ENCODE data around the gene AFAP1. TPM values are rescaled to one million over a fixed set of nuclear protein-coding genes. Genes with fewer than 3 reads are reported as not detected.

Gene AFAP1
- total and polyA plus RNA-seq, 2 donors (not counting 1 experiment from before 2014, with no cell fraction given), result 0.03 to 0.44 TPM

DNA sequence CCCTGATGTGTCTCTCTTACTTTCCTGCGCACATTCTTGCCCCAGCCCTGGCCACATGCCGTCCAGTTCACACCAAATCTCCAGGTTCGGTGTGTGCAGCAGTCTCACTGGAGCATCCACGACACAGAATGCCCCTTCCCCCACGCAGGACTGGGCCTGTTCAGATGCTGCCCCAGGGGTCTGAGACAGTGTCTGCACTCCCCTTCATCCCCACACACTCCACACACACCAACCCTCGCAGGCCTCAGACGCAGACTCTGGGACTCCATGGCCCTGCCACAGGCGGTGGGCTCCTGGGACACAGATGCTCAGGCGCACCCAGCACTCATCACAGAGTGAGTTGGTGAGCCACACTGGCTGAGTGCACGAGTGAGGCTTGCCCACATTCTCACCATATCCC lies 83.9 kb downstream of the AFAP1 start:
- Histone ChIP-seq H3K27ac (ENCODE audit: low read length in 2 of 2) (no peak overlapping the region), H4K20me1 (ENCODE audit: control insufficient read depth, insufficient read depth, low read length, poor library complexity, severe bottlenecking) (no peaks in the 10 kb centered on the region), H3K27me3 (replicated peaks in 1 of 4; ENCODE audit: control extremely low read depth in 1 of 4, control insufficient read depth in 3 of 4, insufficient read depth in 4 of 4, low read length in 3 of 4) (no peaks in the 10 kb centered on the region), H3K4me2 (replicated peaks; ENCODE audit: low read depth, low read length, poor library complexity, severe bottlenecking) (no peak overlapping the region), H3K9ac (ENCODE audit: low read length) (no peak overlapping the region), H3K36me3 (replicated peaks in 1 of 2; ENCODE audit: control extremely low read depth in 1 of 2, control insufficient read depth in 1 of 2, extremely low read depth in 1 of 2, insufficient read depth in 2 of 2, low read length in 1 of 2) (no peaks in the 10 kb centered on the region), H3K9me3 (ENCODE audit: control extremely low read depth in 1 of 3, control insufficient read depth in 2 of 3, insufficient read depth in 1 of 3, low read length in 2 of 3) (no peaks in the 10 kb centered on the region), H3K4me1 (ENCODE audit: control insufficient read depth in 2 of 2, insufficient read depth in 2 of 2, low read length in 2 of 2) (no peaks in the 10 kb centered on the region), H3K79me2 (ENCODE audit: control insufficient read depth, insufficient read depth, low read length) (no peaks in the 10 kb centered on the region), H3K4me3 (ENCODE audit: control extremely low read depth in 1 of 5, extremely low read depth in 1 of 5, insufficient read depth in 1 of 5, low read depth in 2 of 5, low read length in 4 of 5) (no peak overlapping the region), H2AFZ (ENCODE audit: insufficient read depth, low read depth, low read length, poor library complexity, severe bottlenecking) (no peak overlapping the region)
- DNase-seq, result no peak
- no peaks in the 10 kb centered on the region for H3K9me3 Mint-ChIP-seq (ENCODE audit: insufficient read depth)
- CTCF ChIA-PET, result no interaction called here
- H3K27ac Mint-ChIP-seq, result no peak overlapping the region
- POLR2A ChIA-PET, result no interaction called here
- ATAC-seq (ENCODE audit: low read depth), result no peak
- intact Hi-C loops (cut with micrococcal nuclease), result no loop called here
- TF ChIP-seq, protein P1, sequence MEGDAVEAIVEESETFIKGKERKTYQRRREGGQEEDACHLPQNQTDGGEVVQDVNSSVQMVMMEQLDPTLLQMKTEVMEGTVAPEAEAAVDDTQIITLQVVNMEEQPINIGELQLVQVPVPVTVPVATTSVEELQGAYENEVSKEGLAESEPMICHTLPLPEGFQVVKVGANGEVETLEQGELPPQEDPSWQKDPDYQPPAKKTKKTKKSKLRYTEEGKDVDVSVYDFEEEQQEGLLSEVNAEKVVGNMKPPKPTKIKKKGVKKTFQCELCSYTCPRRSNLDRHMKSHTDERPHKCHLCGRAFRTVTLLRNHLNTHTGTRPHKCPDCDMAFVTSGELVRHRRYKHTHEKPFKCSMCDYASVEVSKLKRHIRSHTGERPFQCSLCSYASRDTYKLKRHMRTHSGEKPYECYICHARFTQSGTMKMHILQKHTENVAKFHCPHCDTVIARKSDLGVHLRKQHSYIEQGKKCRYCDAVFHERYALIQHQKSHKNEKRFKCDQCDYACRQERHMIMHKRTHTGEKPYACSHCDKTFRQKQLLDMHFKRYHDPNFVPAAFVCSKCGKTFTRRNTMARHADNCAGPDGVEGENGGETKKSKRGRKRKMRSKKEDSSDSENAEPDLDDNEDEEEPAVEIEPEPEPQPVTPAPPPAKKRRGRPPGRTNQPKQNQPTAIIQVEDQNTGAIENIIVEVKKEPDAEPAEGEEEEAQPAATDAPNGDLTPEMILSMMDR (IDR thresholded peaks at IDR 0.05), result no peak
- TF ChIP-seq EZH2 (IDR thresholded peaks at IDR 0.05; ENCODE audit: borderline replicate concordance, insufficient read depth, low read depth, low read length, poor library complexity, severe bottlenecking), result no peak
- H3K27me3 Mint-ChIP-seq, result peaks cover 42% of the 10 kb centered on the region
- 97% methylated on average over 8 of the region's 10 CpGs for WGBS (ENCODE audit: insufficient coverage)
- H3K4me3 Mint-ChIP-seq, result no peak overlapping the region
- no peaks in the 10 kb centered on the region for H3K4me1 Mint-ChIP-seq

DNA sequence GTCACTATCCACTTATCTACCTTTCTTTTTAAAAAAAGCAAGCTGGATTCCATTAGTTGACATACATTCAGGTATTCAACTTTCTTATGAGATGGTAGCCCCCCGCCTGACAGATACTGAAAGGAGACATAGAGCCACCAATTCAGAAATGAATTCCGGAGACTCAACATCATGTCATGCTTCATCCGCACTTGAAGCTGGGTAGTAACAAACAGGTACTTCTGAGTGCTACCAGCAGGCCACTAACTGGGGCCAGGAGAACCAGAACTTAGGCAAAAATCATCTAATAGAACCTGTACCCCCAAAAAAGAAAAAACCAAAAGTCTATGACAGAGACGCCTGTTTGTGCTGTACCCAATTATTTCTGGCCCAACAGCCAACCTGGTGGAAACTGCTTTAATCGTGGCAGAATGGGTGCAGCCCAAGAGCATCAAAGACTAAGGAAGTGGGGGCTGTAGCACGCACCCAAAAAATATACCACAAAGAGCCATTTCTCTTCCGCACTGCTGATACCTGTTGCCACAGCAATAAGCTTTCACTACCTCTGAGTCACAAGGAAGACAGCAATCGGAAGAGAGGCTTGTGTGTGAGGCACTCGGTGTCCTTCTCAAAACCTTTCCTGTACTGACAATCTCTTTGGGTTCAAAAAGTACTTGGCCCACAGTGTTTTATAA lies 84.8 kb downstream of the AFAP1 start:
- Histone ChIP-seq H3K79me2 (ENCODE audit: control insufficient read depth, insufficient read depth, low read length) (no peaks in the 10 kb centered on the region), H3K4me3 (ENCODE audit: control extremely low read depth in 1 of 5, extremely low read depth in 1 of 5, insufficient read depth in 1 of 5, low read depth in 2 of 5, low read length in 4 of 5) (no peak overlapping the region), H2AFZ (ENCODE audit: insufficient read depth, low read depth, low read length, poor library complexity, severe bottlenecking) (no peak overlapping the region), H3K9ac (ENCODE audit: low read length) (no peak overlapping the region), H3K4me2 (replicated peaks; ENCODE audit: low read depth, low read length, poor library complexity, severe bottlenecking) (no peak overlapping the region), H3K4me1 (ENCODE audit: control insufficient read depth in 2 of 2, insufficient read depth in 2 of 2, low read length in 2 of 2) (no peaks in the 10 kb centered on the region), H3K9me3 (ENCODE audit: control extremely low read depth in 1 of 3, control insufficient read depth in 2 of 3, insufficient read depth in 1 of 3, low read length in 2 of 3) (no peaks in the 10 kb centered on the region), H3K27ac (ENCODE audit: low read length in 2 of 2) (no peak overlapping the region), H3K36me3 (replicated peaks in 1 of 2; ENCODE audit: control extremely low read depth in 1 of 2, control insufficient read depth in 1 of 2, extremely low read depth in 1 of 2, insufficient read depth in 2 of 2, low read length in 1 of 2) (no peaks in the 10 kb centered on the region), H3K27me3 (replicated peaks in 1 of 4; ENCODE audit: control extremely low read depth in 1 of 4, control insufficient read depth in 3 of 4, insufficient read depth in 4 of 4, low read length in 3 of 4) (no peaks in the 10 kb centered on the region), H4K20me1 (ENCODE audit: control insufficient read depth, insufficient read depth, low read length, poor library complexity, severe bottlenecking) (no peaks in the 10 kb centered on the region)
- Mint-ChIP-seq H3K4me1 (no peaks in the 10 kb centered on the region), H3K9me3 (ENCODE audit: insufficient read depth) (no peaks in the 10 kb centered on the region), H3K27me3 (peaks cover 41% of the 10 kb centered on the region), H3K27ac (no peak overlapping the region), H3K4me3 (no peak overlapping the region)
- ChIA-PET CTCF (interaction anchor here (1.0 kb wide), 1 partner anchor 11 kb away, joined by 3 read pairs; no protein-coding TSS in a partner anchor), POLR2A (no interaction called here)
- DNase-seq (no peak), ATAC-seq (ENCODE audit: low read depth) (no peak)
- WGBS (ENCODE audit: insufficient coverage), result 81% methylated on average over 7 of the region's 9 CpGs
- TF ChIP-seq, protein P1 (IDR thresholded peaks at IDR 0.05), result no peak
- no peak for TF ChIP-seq EZH2 (IDR thresholded peaks at IDR 0.05; ENCODE audit: borderline replicate concordance, insufficient read depth, low read depth, low read length, poor library complexity, severe bottlenecking)
- intact Hi-C loops (cut with micrococcal nuclease), result no loop called here

Measured in B cell (primary cell).